ENCODE results near the gene IGF2BP2. TPM values are rescaled to one million over a fixed set of nuclear protein-coding genes. Genes with fewer than 3 reads are reported as not detected.

IGF2BP2 gene
- total and polyA plus RNA-seq, 2 of the 4 experiments (the other 2 are of a cell fraction), result 23.4 to 88.2 TPM

DNA sequence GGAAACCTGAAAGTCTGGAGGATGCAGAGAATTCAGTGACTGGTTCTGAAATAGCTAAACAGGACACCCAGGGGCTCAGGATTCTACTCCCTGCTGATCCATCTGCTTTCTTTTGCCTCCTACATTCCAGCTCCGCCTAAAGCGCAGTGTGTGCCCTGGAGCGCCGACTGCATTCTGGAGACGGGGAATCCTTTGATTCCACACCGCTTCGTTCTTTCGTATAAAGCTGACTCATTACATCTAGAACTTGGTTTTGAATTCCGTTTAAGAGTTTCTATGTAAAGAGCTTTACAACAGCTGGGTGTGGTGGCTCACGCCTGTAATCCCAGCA is 177.0 kb downstream of the IGF2BP2 start:
- no TSS peak for BruUV-seq (replicated peaks)
- DNase-seq, result no peak
- no peak for TF ChIP-seq CHD1 (IDR thresholded peaks at IDR 0.05; ENCODE audit: low read depth, low read length)
- no peak for TF ChIP-seq NFE2L2 (IDR thresholded peaks at IDR 0.05; ENCODE audit: low read depth, low read length)
- TF ChIP-seq CEBPB (IDR thresholded peaks at IDR 0.05; ENCODE audit: low read depth, low read length), result no peak
- TF ChIP-seq USF2 (IDR thresholded peaks at IDR 0.05; ENCODE audit: low read depth, low read length), result no peak
- TF ChIP-seq RAD21 (IDR thresholded peaks at IDR 0.05; ENCODE audit: low read length), result no peak
- no peak for TF ChIP-seq MAZ (IDR thresholded peaks at IDR 0.05; ENCODE audit: borderline replicate concordance, low read depth, low read length)
- TF ChIP-seq ELK1 (IDR thresholded peaks at IDR 0.05; ENCODE audit: borderline replicate concordance, low read depth, low read length), result no peak
- TF ChIP-seq CTCF (conservative IDR thresholded peaks at IDR 0.05; ENCODE audit: low read depth, low read length), result no peak
- TF ChIP-seq RCOR1 (IDR thresholded peaks at IDR 0.05; ENCODE audit: insufficient replicate concordance, low read length), result no peak
- no peak for TF ChIP-seq MAFK (IDR thresholded peaks at IDR 0.05; ENCODE audit: low read depth, low read length)
- no peak for TF ChIP-seq SMC3 (IDR thresholded peaks at IDR 0.05; ENCODE audit: low read depth, low read length)
- TF ChIP-seq RFX5 (IDR thresholded peaks at IDR 0.05; ENCODE audit: low read depth, low read length), result no peak
- no peak for TF ChIP-seq MXI1 (IDR thresholded peaks at IDR 0.05; ENCODE audit: borderline replicate concordance, low read depth, low read length)
- no peak for TF ChIP-seq BHLHE40 (IDR thresholded peaks at IDR 0.05; ENCODE audit: low read depth, low read length)
- no peak for TF ChIP-seq FOS (IDR thresholded peaks at IDR 0.05; ENCODE audit: low read depth, low read length)
- no peak for TF ChIP-seq POLR2A (IDR thresholded peaks at IDR 0.05; ENCODE audit: low read depth, low read length)
- Histone ChIP-seq H2BK20ac (ENCODE audit: low read depth, low read length) (no peak overlapping the region), H4K8ac (ENCODE audit: low read depth in 2 of 2, low read length in 2 of 2) (no peak overlapping the region), H3K4ac (ENCODE audit: low read depth, low read length) (no peak overlapping the region), H3K56ac (ENCODE audit: extremely low read depth, insufficient read depth, low read length) (no peak overlapping the region), H3K23ac (ENCODE audit: low read depth, low read length) (no peak overlapping the region), H3K36me3 (ENCODE audit: control insufficient read depth, insufficient read depth, low read length) (peaks cover 72% of the 10 kb centered on the region), H2AK5ac (ENCODE audit: low read depth, low read length) (no peak overlapping the region), H3K27me3 (ENCODE audit: control insufficient read depth, insufficient read depth, low read length) (no peaks in the 10 kb centered on the region), H3K9me1 (ENCODE audit: insufficient read depth, low read length) (peaks cover 8% of the 10 kb centered on the region; the same call in 1 of the 2 replicates), H2AFZ (replicated peaks; ENCODE audit: low read length, poor library complexity) (no peak overlapping the region), H2BK120ac (ENCODE audit: low read depth, low read length) (no peak overlapping the region), H3K79me1 (ENCODE audit: low read depth in 1 of 2, low read length in 2 of 2) (peaks cover 20 to 35% of the 10 kb centered on the region in 2 experiments), H3K4me1 (ENCODE audit: control insufficient read depth, insufficient read depth, low read length) (no peaks in the 10 kb centered on the region), H3K9ac (ENCODE audit: low read depth, low read length) (no peak overlapping the region), H2BK15ac (ENCODE audit: low read depth, low read length) (no peak overlapping the region), H3K18ac (ENCODE audit: low read depth, low read length) (no peak overlapping the region), H4K5ac (ENCODE audit: low read depth, low read length) (no peak overlapping the region), H3K9me3 (ENCODE audit: control insufficient read depth, insufficient read depth, low read length) (no peaks in the 10 kb centered on the region), H2AK9ac (replicated peaks; ENCODE audit: low read depth, low read length, poor library complexity) (no peak overlapping the region), H3K14ac (replicated peaks; ENCODE audit: low read depth, low read length) (no peak overlapping the region), H4K20me1 (ENCODE audit: insufficient read depth, low read length) (peaks cover 23% of the 10 kb centered on the region), H4K91ac (ENCODE audit: insufficient read depth, low read depth, low read length) (no peak overlapping the region), H2BK5ac (ENCODE audit: low read depth, low read length, poor library complexity, severe bottlenecking) (no peak overlapping the region), H3K4me3 (ENCODE audit: insufficient read depth, low read depth, low read length) (no peak overlapping the region), H3K4me2 (ENCODE audit: low read depth, low read length) (no peak overlapping the region), H3K27ac (ENCODE audit: insufficient read depth, low read length) (no peak overlapping the region)
- dilution Hi-C loops (cut with HindIII; ENCODE audit: low sequenced_read_pairs, unreplicated experiment) (no loop called here), intact Hi-C loops (cut with micrococcal nuclease) (no loop called here), in situ Hi-C loops (cut with MboI; ENCODE audit: low sequenced_read_pairs) (no loop called here)
- 67% methylated on average over 1 of the region's 10 CpGs; no CpG with 5 or more reads in 1 of the 2 experiments for WGBS, 2 experiments (ENCODE audit: extremely low coverage in 2 of 2, insufficient read length in 1 of 2)
- ATAC-seq (ENCODE audit: low read depth), result no peak
- ChIA-PET CTCF (no interaction called here), POLR2A (ENCODE audit: unreplicated experiment) (no interaction called here)
